SKM-1 (cell line): ENCODE measurements around the gene FARP2.

Experiments used
- DNase-seq: peaks from one replicate; lab custom pipeline; 2025; ENCODE audit not compliant: unreplicated experiment; lab: John Stamatoyannopoulos, UW

Gene FARP2

DNA sequence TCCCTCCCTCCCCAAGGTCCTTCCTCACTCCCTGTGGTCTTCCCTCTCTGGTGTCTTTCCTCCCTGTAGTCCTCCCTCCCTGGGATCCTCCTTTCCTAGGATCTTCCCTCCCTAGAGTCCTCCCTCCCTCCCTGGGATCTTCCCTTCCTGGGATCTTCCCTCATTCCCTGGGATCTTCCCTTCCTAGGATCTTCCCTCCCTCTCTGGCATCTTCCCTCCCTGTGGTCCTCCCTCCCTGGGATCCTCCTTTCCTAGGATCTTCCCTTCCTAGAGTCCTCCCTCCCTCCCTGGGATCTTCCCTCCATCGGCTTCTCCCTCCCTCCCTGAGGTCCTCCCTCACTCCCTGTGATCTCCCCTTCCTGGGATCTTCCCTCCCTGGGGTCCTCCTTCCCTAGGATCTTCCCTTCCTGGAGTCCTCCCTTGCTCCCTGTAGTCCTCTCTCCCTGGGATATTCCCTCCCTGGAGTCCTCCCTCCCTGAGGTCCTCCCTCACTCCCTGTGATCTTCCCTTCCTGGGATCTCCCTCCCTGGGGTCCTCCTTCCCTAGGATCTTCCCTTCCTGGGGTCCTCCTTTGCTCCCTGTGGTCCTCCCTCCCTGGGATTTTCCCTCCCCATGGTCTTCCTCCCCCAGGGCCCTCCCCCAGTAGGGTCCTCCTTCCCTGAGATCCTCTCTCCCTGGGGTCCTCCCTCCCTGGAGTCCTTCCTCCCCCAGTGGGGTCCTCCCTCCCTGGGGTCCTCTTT, 129.3 kb downstream of the FARP2 start:
- no peak for DNase-seq

DNA sequence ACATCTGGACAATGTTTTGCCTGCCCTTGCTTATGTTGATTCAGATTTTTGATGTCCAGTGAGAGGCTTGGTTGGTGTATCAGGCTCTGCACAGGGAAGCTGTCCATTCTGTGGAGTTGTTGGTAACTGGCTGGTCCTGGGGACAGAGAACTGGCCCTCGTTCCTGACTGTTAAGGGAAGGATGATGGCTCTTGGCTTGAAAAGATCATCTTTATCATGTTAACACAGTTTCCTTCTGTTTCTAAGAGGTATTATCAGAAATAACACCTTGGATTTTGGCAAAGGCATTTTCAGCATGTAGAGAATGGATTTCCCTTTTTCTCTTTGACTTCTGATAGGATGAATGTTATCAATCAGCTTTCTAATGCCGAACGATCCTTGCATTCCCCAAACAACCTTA, 133.0 kb downstream of the FARP2 start:
- DNase-seq, result no peak

DNA sequence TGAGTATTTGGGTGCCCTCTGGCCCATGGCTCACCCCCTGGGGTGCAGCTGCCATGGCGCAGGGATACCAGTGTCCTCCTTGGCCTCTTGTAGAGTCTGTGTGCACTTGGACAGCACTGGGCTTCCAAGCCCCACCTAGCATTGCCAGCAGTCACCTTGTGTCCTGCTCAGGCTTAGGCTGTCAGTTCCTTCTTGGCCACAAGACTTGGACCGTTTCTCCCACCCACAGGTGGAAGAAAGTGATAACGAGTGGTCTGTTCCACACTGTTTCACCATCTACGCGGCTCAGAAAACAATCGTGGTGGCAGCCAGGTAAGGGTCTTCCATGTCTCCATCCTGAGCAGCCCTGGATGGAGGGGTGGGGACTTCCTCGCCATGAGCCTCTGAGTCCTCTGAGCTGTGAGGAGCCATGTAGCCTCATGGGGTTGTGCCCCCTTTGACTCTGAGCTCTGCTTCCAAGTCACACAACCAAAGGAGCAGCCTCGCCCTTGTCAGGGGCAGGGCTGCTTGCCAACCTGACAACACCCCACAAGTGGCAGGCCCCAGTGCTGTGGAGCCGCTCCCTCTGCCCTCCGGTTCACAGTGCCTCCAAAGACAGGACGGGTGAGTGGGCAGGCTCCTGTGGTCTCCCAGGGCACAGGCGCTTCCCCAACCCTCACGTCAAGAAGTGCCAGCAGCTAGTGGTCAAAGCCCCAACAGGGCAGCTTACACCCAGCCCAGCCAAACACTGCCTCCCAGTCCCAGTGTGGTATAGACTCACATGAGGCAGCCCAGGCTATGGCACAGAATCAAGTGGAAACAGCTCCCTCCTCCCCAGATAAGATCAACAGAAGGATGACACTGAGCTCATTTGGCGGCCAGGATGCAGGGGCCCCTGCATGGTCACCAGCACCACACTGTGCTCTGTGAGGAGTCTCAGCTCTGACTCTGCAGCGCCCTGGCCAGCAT, 133.9 kb downstream of the FARP2 start:
- DNase-seq, result no peak

DNA sequence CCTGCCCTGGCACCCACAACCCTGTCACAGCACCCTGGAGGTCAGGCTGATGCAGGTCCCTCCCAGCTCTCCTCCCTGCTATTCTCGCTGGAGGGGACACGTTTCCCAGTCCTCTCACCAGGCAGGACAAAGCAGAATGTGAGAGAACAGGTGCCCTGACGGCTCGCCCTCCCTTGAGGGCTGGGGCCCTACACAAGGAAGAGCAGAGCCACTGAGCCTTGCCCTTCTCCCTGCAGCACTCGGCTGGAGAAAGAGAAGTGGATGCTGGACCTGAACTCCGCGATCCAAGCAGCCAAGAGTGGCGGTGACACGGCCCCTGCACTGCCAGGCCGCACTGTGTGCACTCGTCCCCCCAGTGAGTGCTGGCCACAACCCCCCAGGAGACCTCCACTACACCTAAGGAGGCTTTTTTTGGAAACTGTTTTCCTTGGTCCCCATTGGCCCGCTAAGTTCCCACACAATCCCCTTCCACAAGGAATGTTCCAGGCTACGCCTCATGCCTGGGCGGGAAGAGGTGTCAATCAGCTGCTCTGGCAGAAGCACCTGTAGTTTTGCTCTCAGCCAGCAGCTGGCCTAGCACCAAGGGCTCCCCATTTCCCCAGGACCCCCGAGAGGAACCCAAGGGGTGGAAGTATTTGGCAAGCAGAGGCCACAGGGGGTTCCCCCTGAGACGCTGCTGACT, 134.9 kb downstream of the FARP2 start:
- DNase-seq, result no peak

DNA sequence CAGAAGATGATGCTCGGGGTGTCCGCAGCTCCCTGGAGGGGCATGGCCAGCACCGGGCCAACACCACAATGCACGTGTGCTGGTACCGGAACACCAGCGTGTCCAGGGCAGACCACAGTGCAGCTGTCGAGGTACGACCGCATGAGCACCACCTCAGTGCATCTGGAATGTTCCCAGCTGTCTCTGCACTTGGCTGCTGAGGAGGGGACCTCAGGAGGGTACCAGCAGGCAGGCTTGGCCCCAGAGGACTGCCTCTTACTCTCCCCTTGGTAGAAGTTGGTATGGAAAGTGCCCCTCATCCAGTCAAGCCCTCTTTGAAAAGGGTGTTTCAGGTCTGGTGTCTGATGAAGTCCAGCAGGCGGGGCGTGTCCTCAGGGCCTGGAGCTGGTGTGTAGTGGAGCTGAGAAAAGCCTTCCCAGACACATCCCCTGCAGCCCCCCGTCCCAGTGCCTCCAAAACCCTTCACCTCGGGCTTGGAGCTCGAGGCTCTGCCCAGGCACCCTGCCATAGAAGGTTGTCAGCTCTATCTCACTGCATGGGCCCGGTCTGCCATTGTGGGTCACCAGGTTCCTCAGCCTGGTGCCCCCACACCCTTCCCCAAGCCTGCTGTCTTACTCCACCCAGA, 135.6 kb downstream of the FARP2 start:
- DNase-seq, result no peak

GRCh38 chr2:241492174-241492565, 136.1 kb downstream of the FARP2 start:
- DNase-seq, result no peak

DNA sequence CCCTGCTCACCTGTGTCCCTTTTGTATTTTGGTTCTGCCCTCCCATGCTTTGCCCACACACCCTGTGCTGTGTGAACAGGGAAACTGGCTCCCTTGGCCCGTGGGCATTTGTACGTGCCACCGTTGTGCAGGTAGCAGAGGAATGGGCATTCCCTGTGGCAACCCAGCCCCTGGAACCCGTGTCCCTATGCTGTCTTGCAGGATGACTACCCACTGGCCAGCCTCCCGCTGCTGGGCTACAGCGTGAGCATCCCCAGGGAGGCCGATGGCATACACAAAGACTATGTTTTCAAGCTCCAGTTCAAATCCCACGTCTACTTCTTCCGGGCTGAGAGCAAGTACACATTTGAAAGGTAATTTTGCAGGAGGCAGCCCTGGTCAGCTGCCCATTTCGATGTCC, 137.0 kb downstream of the FARP2 start:
- DNase-seq, result no peak

DNA sequence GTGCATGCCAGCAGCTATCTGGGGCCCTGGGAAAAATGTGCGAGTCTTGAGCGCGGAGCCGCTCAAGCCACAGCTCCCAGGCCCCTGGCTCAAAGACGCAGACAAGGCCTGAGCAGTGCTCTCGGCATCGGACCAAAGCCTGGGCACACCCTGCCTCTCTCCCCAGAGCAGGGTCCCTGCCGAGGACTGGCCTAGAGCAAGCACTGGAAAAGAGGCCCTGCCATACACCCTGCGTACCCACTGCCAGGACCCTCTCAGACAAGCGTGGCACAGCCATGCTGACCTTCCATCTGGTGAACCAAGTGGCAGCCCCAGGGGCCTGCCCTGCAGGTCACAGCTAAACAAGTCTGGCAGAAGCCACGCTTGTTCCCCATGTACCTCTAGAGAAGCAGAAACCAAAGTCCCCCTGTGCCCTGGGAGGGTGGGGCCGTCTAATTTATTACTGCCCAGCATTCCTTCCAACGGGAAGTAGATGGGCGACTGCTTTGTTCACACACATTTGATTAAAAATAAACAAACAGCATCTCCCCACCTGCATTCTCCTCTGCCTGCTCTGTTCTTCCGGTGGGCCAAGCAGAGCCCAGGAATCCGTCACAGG, 138.3 kb downstream of the FARP2 start:
- no peak for DNase-seq

DNA sequence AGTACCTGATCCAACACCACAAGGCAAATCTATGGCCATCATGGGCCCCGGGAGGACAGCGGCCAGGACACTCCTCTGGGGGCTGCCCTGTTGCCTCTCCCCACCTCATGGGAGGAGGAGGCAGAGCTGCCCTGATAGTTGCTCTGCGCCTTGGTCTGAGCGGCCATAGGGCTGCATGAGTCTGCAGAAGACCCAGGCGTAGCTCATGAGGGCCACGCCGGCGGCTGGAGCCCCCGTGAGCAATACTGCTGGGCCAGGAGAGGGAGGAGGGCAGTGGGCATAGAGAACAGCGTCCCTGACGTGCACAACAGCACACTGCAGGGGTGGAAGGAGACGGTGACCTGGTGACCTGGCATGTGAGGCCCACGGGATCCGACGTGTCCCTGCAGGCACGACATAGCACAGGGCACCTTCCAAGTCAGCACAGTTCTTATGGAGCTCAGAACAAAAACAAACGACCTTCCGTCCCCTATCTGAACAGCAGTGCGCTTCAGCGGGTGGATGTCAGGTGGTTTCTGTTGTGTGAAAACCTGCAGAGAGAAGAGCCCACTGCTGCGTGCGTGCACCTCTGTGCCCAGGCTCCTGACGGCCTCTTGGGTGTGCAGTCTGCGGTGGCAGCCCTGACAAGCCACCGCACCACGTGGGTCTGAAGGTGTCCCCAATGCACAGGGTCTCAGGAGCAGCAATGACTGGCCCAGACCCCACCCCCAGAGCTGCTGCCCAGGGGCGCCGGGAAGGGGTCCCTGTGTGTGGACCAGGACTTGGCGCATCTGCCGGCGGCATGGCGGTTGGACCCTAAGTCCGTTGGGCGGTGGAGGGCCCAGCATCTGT, 139.3 kb downstream of the FARP2 start:
- no peak for DNase-seq

- no peak for DNase-seq
Measured at GRCh38 chr2:241496003-241496707, 140.1 kb downstream of the FARP2 start.

DNA sequence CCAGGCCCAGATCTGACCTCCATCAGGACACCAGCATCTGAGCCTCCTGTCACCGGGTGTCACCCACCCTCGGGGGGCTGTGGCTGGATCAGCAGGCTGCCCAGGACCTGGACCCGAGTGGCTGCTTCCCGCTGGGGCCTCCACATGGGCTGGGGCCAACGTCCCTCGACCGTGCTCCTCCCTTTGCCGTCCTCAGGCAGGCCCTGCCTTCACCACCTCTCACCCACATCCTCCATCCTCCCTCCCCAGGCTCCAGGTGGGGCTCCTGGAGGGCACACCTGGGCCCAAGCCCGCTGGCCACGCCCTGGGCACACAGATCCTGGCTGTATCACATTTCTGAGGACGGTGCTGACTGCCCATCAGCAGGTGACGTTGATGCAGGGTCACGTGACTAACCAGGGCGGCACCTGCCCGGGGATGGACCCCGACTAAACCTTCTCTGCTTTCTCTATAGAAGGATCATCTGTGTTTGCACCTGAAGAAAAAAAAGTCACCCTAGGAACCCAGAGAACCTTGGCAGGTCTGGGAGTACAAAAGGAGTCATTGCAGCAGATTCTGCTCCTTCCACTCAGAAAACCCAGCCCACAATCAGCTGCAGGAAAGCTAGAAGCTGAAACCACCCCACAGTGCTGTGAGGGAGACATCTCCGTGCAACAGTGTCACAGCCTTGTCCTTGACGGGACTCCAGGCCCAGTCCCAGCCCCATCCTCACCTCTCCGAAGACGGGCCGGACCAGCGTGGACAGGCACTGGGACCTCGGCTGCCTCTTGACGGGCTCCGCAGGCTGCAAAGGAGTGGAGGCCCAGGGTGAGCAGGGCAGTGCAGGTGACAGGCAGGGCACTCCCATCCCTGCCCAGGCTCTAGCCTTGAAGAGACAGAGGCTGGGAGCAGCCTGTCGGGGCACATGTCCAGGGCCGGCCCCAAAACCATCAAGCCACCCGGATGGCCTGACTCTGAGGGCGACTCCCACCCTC, 141.1 kb downstream of the FARP2 start:
- DNase-seq, result no peak

DNA sequence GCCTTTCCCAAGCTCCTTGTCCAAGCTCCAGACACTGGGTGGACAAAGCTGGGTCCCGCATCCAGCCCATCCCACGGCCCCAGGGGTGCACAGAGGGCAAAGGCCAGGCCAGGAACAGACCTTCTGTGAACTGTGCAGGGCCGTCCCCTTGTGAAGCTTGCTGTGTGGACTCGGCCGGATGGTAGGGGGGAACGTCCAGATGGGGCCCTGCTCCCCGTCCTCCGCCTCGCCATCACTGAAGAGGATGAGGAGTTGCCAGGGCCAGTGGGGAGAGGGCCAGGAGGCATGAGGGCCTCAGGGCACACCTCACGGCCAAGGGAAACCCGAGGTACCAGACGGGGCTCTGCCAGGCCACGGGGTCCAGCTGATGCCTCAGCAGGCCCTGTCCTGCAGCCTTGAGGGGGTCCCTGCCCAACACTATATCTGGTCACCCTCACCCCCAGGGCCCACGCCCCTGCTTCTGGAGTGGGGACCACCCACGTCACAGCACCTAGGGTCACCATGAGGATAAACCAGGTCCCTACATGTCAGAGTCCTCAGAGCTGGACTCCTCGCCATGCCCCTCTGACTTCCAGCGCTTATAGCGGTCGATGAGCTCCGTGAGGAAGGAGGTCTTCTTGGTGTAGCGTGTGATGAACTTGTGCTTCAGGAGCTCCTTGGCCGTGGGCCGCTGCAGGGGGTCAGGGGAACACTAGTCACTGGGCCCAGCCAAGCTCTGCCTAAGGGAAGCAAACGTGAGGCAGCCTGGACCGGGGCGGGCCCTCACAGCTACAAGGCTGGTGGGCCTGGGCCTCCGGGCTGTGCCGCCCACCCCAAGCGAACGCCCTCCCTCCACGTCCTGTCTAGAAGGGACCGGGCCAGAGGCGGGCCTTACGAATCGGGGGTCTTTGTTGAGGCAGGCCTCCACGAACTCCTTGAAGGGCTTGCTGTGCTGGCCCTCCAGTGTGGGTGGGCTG, 142.3 kb downstream of the FARP2 start:
- DNase-seq, result no peak

DNA sequence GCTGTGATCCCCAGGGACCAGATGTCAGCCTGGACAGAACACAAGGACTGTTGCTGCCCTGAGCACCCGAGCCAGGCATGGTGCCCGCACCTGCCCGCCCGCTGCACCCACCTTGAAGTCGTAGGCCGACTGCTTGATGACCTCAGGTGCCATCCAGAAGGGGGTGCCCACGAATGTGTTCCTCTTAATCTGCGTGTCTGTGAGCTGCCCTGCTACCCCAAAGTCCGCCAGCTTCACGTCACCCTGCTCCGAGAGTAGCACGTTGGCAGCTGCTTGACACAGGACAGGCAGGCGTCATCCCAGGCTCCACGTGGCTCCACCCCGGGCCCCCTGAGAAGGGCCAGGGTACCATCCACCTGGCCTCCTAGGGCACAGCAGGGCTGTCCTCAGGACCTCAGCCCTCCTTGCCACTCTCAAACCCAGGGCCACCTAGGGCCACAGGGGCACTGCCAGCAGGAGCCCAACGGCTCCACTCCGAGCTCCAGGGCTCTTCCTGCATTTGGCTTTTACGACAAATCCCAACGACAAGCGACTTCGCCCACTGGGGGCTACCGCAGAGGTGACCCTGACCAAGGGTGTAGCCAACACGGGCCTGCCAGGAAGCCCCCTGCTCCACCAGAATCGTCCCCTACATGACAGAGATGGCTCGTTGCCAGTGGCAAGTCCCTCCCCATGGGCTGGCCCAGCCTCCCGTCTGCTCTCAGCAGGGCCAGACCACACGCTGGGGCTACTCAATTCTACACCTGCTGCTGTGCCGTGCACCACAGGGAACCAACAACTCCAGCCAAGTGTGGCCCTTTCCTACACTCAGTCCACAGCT, 143.3 kb downstream of the FARP2 start:
- DNase-seq, result no peak

- no peak for DNase-seq
Measured at GRCh38 chr2:241500016-241500415, 143.9 kb downstream of the FARP2 start.

DNA sequence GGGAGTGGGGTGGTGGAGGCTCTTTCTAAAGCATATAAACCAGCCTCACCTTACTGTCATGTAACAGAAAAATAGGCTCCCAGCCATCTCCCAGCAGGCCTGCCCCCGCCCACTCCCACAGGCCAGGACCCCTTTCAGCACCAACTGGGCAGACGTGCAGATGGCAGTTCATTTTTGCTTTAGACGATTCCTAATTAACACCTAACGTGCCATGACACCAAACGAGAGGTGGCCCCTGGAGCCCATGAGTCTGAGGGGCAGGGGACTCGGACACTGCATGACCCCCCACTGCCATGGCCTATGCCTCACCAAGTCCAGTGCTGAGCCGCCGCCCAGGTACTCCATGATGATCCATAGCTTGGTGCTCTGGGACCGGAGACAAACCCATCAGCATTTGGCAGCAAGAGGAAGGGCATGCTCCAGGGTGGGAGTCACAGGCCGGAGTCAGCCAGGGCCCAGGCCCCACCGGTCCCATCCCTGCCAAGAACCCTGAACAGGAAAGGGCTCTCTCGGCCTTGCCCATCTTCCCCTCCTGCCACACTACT, 144.4 kb downstream of the FARP2 start:
- no peak for DNase-seq

GRCh38 chr2:241501099-241501541, 145.0 kb downstream of the FARP2 start:
- no peak for DNase-seq
